RPMI8226 (cell line): ENCODE results near the gene AANAT.
"Not testable (repeated sequence)": the region's sequence is repeated elsewhere in the genome, so short reads cannot be mapped to it uniquely, and the experiment has no call there.

Source experiments
- DNase-seq: peaks from one replicate; pipeline ENCODE4 v3.0.0-alpha.2; 2015

AANAT gene

GRCh38 chr17:76508472-76509063, 41.2 kb downstream of the AANAT start:
- DNase-seq: not testable (repeated sequence)

- no peak for DNase-seq
Observed at GRCh38 chr17:76510831-76511244, 43.4 kb downstream of the AANAT start.

DNA sequence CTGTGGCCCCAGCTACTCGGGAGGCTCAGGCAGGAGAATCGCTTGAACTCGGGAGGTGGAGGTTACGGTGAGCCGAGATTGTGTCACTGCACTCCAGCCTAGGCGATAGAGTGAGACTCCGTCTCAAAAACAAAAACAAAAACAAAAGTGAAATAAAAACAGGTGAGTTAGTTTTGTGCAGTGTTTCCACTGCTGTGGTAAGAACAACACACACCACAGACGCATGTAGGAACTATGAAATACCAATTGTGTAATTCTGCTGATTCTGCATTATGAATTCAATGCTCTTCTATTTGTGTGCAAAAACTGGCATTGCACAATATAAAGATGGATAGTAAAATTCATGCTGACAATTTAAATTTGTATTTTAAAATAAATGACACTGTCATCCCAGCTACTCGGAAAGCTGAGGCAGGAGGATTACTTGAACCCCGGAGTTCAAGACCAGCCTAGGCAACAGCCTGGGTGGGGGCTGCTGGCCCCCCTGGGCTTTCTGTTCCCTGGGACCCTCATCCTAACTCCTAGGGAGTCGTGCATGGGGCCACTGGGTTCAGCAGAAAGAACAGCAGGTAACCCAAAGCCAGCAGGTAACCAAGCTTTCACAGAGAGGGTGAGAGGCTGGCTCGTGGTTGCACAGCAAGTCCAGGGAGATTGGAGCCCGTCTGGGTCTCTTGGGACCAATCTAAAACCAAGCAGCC, 44.4 kb downstream of the AANAT start:
- no peak for DNase-seq

DNA sequence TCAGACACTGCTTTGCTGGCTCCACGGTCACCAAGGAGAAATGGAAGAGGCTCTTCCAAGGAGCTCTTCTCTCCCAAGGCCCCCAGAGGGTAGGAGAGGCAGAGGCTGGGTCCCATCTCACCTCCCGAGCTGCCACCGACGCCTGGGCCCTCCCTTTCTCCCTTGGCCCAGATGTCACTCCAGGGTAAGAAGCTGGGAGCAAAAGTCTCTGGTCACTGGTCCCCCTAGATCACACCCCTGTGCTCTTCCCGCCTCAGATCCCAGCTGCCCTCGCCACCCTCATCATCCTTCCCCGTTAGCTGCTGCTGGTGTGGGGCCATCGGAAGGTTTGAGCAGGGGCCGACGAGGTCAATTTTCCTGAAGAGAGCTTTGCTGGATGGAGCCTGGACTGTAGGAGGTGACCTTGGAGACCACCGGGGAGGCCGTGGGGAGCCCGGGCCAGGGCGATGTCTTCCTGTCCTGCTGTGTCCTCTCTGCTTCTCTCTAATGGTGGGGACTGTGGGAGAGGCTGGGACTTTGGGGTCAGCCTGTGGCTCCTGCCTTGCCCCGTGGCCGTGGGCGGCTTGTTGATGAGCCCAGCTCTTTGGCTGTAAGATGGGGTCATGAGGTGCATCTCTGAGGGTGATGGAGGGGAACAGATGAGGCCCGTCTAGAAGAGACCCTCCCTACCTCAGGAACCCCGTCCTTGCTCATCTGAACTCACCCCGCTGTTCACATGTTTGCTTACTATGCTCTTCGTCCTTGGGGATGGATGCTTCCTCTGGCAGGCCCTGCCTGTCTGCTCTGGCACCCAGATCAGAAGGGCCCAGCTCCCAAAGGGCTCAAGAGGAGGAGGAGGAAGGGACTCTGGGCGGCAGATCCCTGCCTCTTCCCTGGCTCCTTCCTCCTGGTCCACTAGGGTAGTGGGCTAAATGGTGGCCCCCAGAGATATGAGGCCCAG, 45.2 kb downstream of the AANAT start:
- no peak for DNase-seq

DNA sequence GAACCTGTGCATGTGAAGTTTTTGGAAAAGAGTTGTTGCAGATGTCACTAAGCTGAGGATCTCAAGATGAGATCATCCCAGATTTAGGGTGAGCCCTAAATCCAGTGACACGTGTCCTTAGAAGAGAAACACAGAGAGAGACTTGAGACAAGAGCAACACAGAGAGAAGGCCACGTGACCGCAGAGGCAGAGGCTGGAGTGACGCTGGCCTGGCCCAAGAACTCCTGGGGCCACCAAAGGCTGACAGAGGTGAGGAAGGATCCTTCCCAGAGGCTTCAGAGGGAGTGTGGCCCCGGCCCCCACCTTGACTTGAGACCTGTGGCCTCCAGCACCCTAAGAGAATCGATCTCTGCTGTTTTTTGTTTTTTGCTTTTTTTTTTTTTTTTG, 45.9 kb downstream of the AANAT start:
- no peak for DNase-seq

- not testable (repeated sequence) for DNase-seq
Observed at GRCh38 chr17:76514355-76514754, 47.0 kb downstream of the AANAT start.

- DNase-seq: peak; percentile 37
Observed at GRCh38 chr17:76515274-76515949, 48.0 kb downstream of the AANAT start.

GRCh38 chr17:76517638-76518038, 50.2 kb downstream of the AANAT start:
- DNase-seq: no peak

DNA sequence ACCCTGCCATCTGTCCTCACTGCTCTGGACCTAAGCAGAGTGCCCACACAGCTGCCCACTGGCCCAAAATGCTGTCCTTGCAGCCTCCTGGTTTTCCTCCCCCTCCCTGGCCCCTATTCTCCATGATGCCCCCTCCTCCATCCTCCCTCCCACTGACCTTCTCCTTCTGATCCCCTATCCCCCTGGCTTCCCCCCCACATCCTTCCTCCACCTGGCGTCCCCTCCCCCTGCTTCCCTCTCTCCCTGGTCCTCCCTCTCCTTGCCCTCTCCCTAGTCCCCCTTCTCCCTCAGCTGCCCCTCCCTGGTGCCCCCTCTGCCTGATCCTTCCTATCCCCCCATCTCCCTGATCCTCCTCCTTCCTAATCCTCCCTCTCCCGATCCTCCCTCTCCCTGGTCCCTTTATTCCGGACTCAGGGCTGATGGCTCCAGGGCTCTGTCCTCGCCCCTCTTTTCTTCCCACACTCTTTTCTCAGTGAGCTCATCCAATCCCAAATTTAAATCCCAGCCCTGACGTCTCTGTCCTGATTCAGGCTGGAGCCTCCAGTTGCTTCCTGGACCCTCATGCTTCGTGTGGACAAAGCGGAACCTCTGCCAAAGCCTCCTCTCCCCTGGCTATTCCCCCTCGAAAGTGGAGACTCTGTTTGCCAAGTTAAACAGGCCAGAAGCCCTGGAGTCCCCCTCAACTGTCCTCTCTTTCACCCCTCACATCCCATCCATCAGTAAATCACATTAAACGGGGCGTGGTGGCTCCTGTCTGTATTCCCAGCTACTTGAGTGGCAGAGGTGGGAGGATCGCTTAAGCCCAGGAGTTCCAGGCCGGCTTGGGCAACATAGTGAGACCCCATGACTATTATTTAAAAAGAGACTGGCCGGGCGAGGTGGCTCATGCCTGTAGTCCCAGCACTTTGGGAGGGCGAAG, 51.9 kb downstream of the AANAT start:
- no peak for DNase-seq
